Caco-2 (cell line): Measurements from ENCODE around the gene DCPS. TPM values are rescaled to one million over a fixed set of nuclear protein-coding genes. Genes with fewer than 3 reads are reported as not detected.
"Not testable (repeated sequence)": the region's sequence is repeated elsewhere in the genome, so short reads cannot be mapped to it uniquely, and the experiment has no call there.

Experiments
- BruUV-seq: library from RNA; stranded (reverse); fragments of 400-500 nt; replicated peaks from 2 replicates; lab custom pipeline; 2021; lab: Mats Ljungman, UMichigan
- CTCF ChIA-PET: fragments of 300-600 bp; sonication (Branson Sonifier 250); formaldehyde crosslinking; loops from one replicate; lab custom pipeline; 2022; ENCODE audit warnings: antibody characterized with exemption; lab: Charles Lee
- POLR2A ChIA-PET: fragments of 300-600 bp; sonication (Branson Sonifier 250); formaldehyde crosslinking; loops from one replicate; lab custom pipeline; 2022; ENCODE audit warnings: antibody characterized with exemption; lab: Charles Lee
- DNase-seq, 2 experiments: peaks; one replicate each; pipeline versions ENCODE4 v3.0.0 to v3.0.0-alpha.2; 2020 to 2022
- H3K27me3 ChIP-seq: replicated peaks from 2 replicates; pipeline ENCODE4 v1.6.0; 2011; ENCODE audit warnings: low read length; ENCODE audit not compliant: control insufficient read depth, insufficient read depth
- H3K36me3 ChIP-seq: 2 replicates; pipeline ENCODE4 v1.5.1; 2011; ENCODE audit warnings: low read length; ENCODE audit not compliant: control insufficient read depth, insufficient read depth
- H3K4me1 ChIP-seq: fragments of 250-450 bp; sonication (Bioruptor Pico); 2 replicates; pipeline ENCODE4 v1.5.1; 2020; ENCODE audit warnings: mild to moderate bottlenecking
- H3K4me3 ChIP-seq: 2 replicates; pipeline ENCODE4 v1.5.1; 2011; ENCODE audit warnings: low read depth, mild to moderate bottlenecking, control low read depth, low read length
- H3K9me3 ChIP-seq: fragments of 250-450 bp; sonication (Bioruptor Pico); 2 replicates; pipeline ENCODE4 v1.5.1; 2020; ENCODE audit warnings: mild to moderate bottlenecking, moderate library complexity
- H3K27ac Mint-ChIP-seq: one replicate; pipeline ENCODE4 v1.8.0; 2022; ENCODE audit warnings: mixed read lengths; ENCODE audit not compliant: unreplicated experiment
- H3K27me3 Mint-ChIP-seq: one replicate; pipeline ENCODE4 v1.8.0; 2022; ENCODE audit warnings: mixed read lengths; ENCODE audit not compliant: insufficient read depth, unreplicated experiment
- H3K36me3 Mint-ChIP-seq: one replicate; pipeline ENCODE4 v1.8.0; 2022; ENCODE audit warnings: mild to moderate bottlenecking, mixed read lengths; ENCODE audit not compliant: insufficient read depth, unreplicated experiment
- H3K4me1 Mint-ChIP-seq: one replicate; pipeline ENCODE4 v1.8.0; 2022; ENCODE audit warnings: low read depth, mixed read lengths; ENCODE audit not compliant: unreplicated experiment
- H3K4me3 Mint-ChIP-seq: one replicate; pipeline ENCODE4 v1.8.0; 2022; ENCODE audit warnings: mild to moderate bottlenecking, moderate library complexity, mixed read lengths; ENCODE audit not compliant: unreplicated experiment
- H3K9me3 Mint-ChIP-seq: one replicate; pipeline ENCODE4 v1.8.0; 2022; ENCODE audit warnings: mixed read lengths; ENCODE audit not compliant: unreplicated experiment
- CTCF ChIP-seq, 2 experiments: fragments of 200-600 bp in 1 of 2; IDR thresholded peaks; 1 replicate in 1 of 2; 2 replicates in 1 of 2; pipeline versions ENCODE4 v1.5.1 to v1.8.0; 2011 to 2022; ENCODE audit warnings: antibody characterized with exemption in 1 of 2, control low read depth in 1 of 2, inconsistent platforms in 1 of 2, low read depth in 1 of 2, low read length in 1 of 2, mild to moderate bottlenecking in 1 of 2, moderate library complexity in 1 of 2; ENCODE audit not compliant: insufficient read depth in 1 of 2, severe bottlenecking in 1 of 2, unreplicated experiment in 1 of 2
- intact Hi-C: fragments of 100-400 bp; cut with micrococcal nuclease; formaldehyde crosslinking; loops from one replicate; pipeline ENCODE4 v1.10.0; 2022; ENCODE audit not compliant: unreplicated experiment
- total RNA-seq: library from RNA; stranded (reverse); gene quantifications from 2 replicates; pipeline ENCODE4 v1.2.3, GENCODE V29; 2022

The DCPS gene
- total RNA-seq, 1 experiment from 2014 or later: 40.4 TPM

GRCh38 chr11:126394036-126394435 lies 90.2 kb downstream of the DCPS start:
- DNase-seq: no peak
- no TSS peak for BruUV-seq

GRCh38 chr11:126394634-126395072 lies 90.8 kb downstream of the DCPS start:
- CTCF ChIA-PET, H3K36me3 Mint-ChIP-seq: not testable (repeated sequence)

More at GRCh38 chr11:126394036-126394435, 90.2 kb downstream of the DCPS start:
- Mint-ChIP-seq H3K27ac (no peak overlapping the region), H3K9me3 (no peaks in the 10 kb centered on the region), H3K36me3 (no peaks in the 10 kb centered on the region), H3K4me1 (no peaks in the 10 kb centered on the region), H3K27me3 (no peaks in the 10 kb centered on the region), H3K4me3 (no peak overlapping the region)
- Histone ChIP-seq H3K36me3 (no peaks in the 10 kb centered on the region), H3K9me3 (no peaks in the 10 kb centered on the region), H3K4me1 (no peaks in the 10 kb centered on the region), H3K4me3 (no peak overlapping the region), H3K27me3 (no peaks in the 10 kb centered on the region)
- ChIA-PET POLR2A (no interaction called here), CTCF (no interaction called here)
- TF ChIP-seq CTCF (IDR thresholded peaks at IDR 0.05; ENCODE audit: insufficient read depth in 1 of 2, low read depth in 1 of 2, low read length in 1 of 2, severe bottlenecking in 1 of 2, unreplicated experiment in 1 of 2): no peak
- intact Hi-C loops: no loop called here

More at GRCh38 chr11:126394634-126395072, 90.8 kb downstream of the DCPS start:
- H3K4me1 ChIP-seq, H3K9me3 Mint-ChIP-seq, intact Hi-C loops, H3K27me3 Mint-ChIP-seq, BruUV-seq, H3K36me3 ChIP-seq, H3K4me3 Mint-ChIP-seq, H3K27ac Mint-ChIP-seq, DNase-seq, H3K4me1 Mint-ChIP-seq, H3K4me3 ChIP-seq, H3K27me3 ChIP-seq, POLR2A ChIA-PET, H3K9me3 ChIP-seq: not testable (repeated sequence)

Other genes starting within 250 kb of the DCPS start
- gene CDON, start 241.2 kb upstream of the DCPS start, total RNA-seq: 5.7 and 6.8 TPM in 2 replicates
- gene RPUSD4, start 92.4 kb upstream of the DCPS start, total RNA-seq: 74.2 and 74.3 TPM in 2 replicates
- gene FAM118B, start 92.3 kb upstream of the DCPS start, total RNA-seq: 36.5 and 44.3 TPM in 2 replicates
- gene SRPRA, start 35.2 kb upstream of the DCPS start, total RNA-seq: 174 and 191 TPM in 2 replicates
- gene FOXRED1, start 34.9 kb upstream of the DCPS start, total RNA-seq: 91.7 and 94.3 TPM in 2 replicates
- 25.1 and 27.8 TPM in 2 replicates for gene TIRAP, start 21.0 kb upstream of the DCPS start, total RNA-seq
- gene ST3GAL4, start 51.6 kb downstream of the DCPS start, total RNA-seq: 11.2 and 11.5 TPM in 2 replicates